Neutrophil (primary cell): ENCODE data around the gene SLC22A12.

Experiments
- H3K27ac ChIP-seq: fragments of 200-600 bp; sonication (generic); 2 replicates; pipeline ENCODE4 v1.5.1; 2016; ENCODE audit warnings: mild to moderate bottlenecking, moderate library complexity
- H3K27me3 ChIP-seq: fragments of 200-600 bp; sonication (generic); 2 replicates; pipeline ENCODE4 v1.6.0; 2016; ENCODE audit warnings: mild to moderate bottlenecking
- H3K36me3 ChIP-seq: fragments of 200-600 bp; sonication (generic); 2 replicates; pipeline ENCODE4 v1.5.1; 2017
- H3K4me1 ChIP-seq, 2 experiments: fragments of 200-600 bp in 1 of 2; sonication (generic) in 1 of 2; 1 replicate in 1 of 2; 2 replicates in 1 of 2; pipeline versions ENCODE4 v1.5.1 to v1.6.1; 2013 to 2016; ENCODE audit warnings: low read depth in 1 of 2, low read length in 1 of 2, mild to moderate bottlenecking in 1 of 2, moderate library complexity in 1 of 2; ENCODE audit not compliant: control insufficient read depth in 1 of 2, insufficient read depth in 1 of 2
- H3K4me3 ChIP-seq, 2 experiments: fragments of 200-600 bp in 1 of 2; sonication (generic) in 1 of 2; 1 replicate in 1 of 2; 2 replicates in 1 of 2; pipeline ENCODE4 v1.5.1; 2013 to 2016; ENCODE audit warnings: low read depth in 1 of 2, low read length in 1 of 2, mild to moderate bottlenecking in 1 of 2, moderate library complexity in 1 of 2
- H3K9me3 ChIP-seq: fragments of 200-600 bp; sonication (generic); 2 replicates; pipeline ENCODE4 v1.5.1; 2016
- CTCF ChIP-seq: fragments of 200-600 bp; sonication (generic); IDR thresholded peaks from 2 replicates; pipeline ENCODE4 v1.5.1; 2016; ENCODE audit warnings: antibody characterized with exemption

The SLC22A12 gene

GRCh38 chr11:64598106-64598796 is 7.2 kb downstream of the SLC22A12 start:
- Histone ChIP-seq H3K9me3 (no peaks in the 10 kb centered on the region), H3K27me3 (no peaks in the 10 kb centered on the region), H3K27ac (no peak overlapping the region), H3K36me3 (no peaks in the 10 kb centered on the region), H3K4me3 (no peak overlapping the region), H3K4me1 (no peaks in the 10 kb centered on the region)
- no peak for TF ChIP-seq CTCF

GRCh38 chr11:64598797-64599697 is 8.0 kb downstream of the SLC22A12 start:
- Histone ChIP-seq H3K36me3 (no peaks in the 10 kb centered on the region), H3K4me3 (no peak overlapping the region), H3K27ac (no peak overlapping the region), H3K9me3 (no peaks in the 10 kb centered on the region), H3K4me1 (no peaks in the 10 kb centered on the region), H3K27me3 (no peaks in the 10 kb centered on the region)
- no peak for TF ChIP-seq CTCF

GRCh38 chr11:64599698-64600211 is 8.7 kb downstream of the SLC22A12 start:
- H3K27me3 ChIP-seq = peaks cover 5% of the 10 kb centered on the region

GRCh38 chr11:64600281-64600992 is 9.4 kb downstream of the SLC22A12 start:
- no peak for TF ChIP-seq CTCF
- no peaks in the 10 kb centered on the region for H3K4me1 ChIP-seq
- H3K36me3 ChIP-seq = no peaks in the 10 kb centered on the region
- H3K27me3 ChIP-seq = peaks cover 11% of the 10 kb centered on the region
- H3K4me3 ChIP-seq = no peak overlapping the region
- no peaks in the 10 kb centered on the region for H3K9me3 ChIP-seq
- H3K27ac ChIP-seq = no peak overlapping the region

More at GRCh38 chr11:64599698-64600211, 8.7 kb downstream of the SLC22A12 start:
- Histone ChIP-seq H3K27ac (no peak overlapping the region), H3K4me3 (no peak overlapping the region), H3K36me3 (no peaks in the 10 kb centered on the region), H3K4me1 (no peaks in the 10 kb centered on the region), H3K9me3 (no peaks in the 10 kb centered on the region)
- TF ChIP-seq CTCF = no peak

- Histone ChIP-seq H3K4me1 (no peaks in the 10 kb centered on the region), H3K36me3 (no peaks in the 10 kb centered on the region), H3K27ac (no peak overlapping the region), H3K9me3 (no peaks in the 10 kb centered on the region), H3K27me3 (peaks cover 18% of the 10 kb centered on the region), H3K4me3 (no peak overlapping the region)
- no peak for TF ChIP-seq CTCF
Observed at GRCh38 chr11:64601605-64602465, 10.8 kb downstream of the SLC22A12 start.
